Esophagus squamous epithelium (tissue), 5 donors: ENCODE results near the gene ANXA11. TPM values are rescaled to one million over a fixed set of nuclear protein-coding genes. Genes with fewer than 3 reads are reported as not detected.

ENCODE experiments used
- DNase-seq: peaks from one replicate; lab custom pipeline; 2025; lab: John Stamatoyannopoulos, UW
- H3K27ac ChIP-seq, 4 donors: fragments of 200-600 bp; sonication (generic); one replicate each; pipeline ENCODE4 v1.5.1; 2016 to 2019; ENCODE audit warnings: mild to moderate bottlenecking in 1 of 4
- H3K27me3 ChIP-seq, 4 donors: fragments of 200-600 bp; sonication (generic); 1 replicate in 3 of 4; 2 replicates in 1 of 4; pipeline versions ENCODE4 v1.5.1 to v1.6.0; 2017 to 2021; ENCODE audit warnings: antibody characterized with exemption in 1 of 4
- H3K36me3 ChIP-seq, 3 donors: fragments of 200-600 bp; sonication (generic); one replicate each; pipeline ENCODE4 v1.5.1; 2016 to 2019
- H3K4me1 ChIP-seq, 3 donors: fragments of 200-600 bp; sonication (generic); one replicate each; pipeline ENCODE4 v1.5.1; 2017 to 2019
- H3K4me3 ChIP-seq, 4 donors: fragments of 200-600 bp; sonication (generic); 1 replicate in 3 of 4; 2 replicates in 1 of 4; pipeline ENCODE4 v1.5.1; 2016 to 2019; ENCODE audit warnings: mild to moderate bottlenecking in 2 of 4, moderate library complexity in 1 of 4
- H3K9me3 ChIP-seq, 3 donors: fragments of 200-600 bp; sonication (generic); one replicate each; pipeline ENCODE4 v1.5.1; 2016 to 2019
- POLR2A ChIP-seq, 4 donors: fragments of 450-650 bp; IDR thresholded peaks; one replicate each; pipeline ENCODE4 v1.6.1; 2017; ENCODE audit warnings: antibody characterized with exemption in 4 of 4, mild to moderate bottlenecking in 4 of 4, moderate library complexity in 3 of 4
- WGBS, 2 donors: methylation state at CpG; one replicate each; pipeline ENCODE4 v1.1.5; 2018; 5-methylcytosine and 5-hydroxymethylcytosine counted together
- intact Hi-C: fragments of 100-400 bp; cut with DNase I; formaldehyde crosslinking; loops from one replicate; pipeline ENCODE4 v1.15.0; 2022
- total RNA-seq, 4 donors: library from RNA; depleted of rRNA; stranded (reverse); fragments of >200 nt; gene quantifications; one replicate each; pipeline ENCODE4 v1.1.0, GENCODE V29; 2016
- TF ChIP-seq, protein P1 (sequence below), 6 experiments: fragments of 450-650 bp in 4 of 6; fragments of 200-600 bp in 2 of 6; sonication (generic) in 2 of 6; IDR thresholded peaks; one replicate each; pipeline ENCODE4 v1.5.1; 2016 to 2019; ENCODE audit warnings: antibody characterized with exemption in 6 of 6, mild to moderate bottlenecking in 4 of 6, moderate library complexity in 4 of 6
- donor health status: DM: yes; HTN: yes; CAD: no.

Gene ANXA11
- total RNA-seq, 4 donors from 2014 or later = 131 to 243 (median 163) TPM

DNA sequence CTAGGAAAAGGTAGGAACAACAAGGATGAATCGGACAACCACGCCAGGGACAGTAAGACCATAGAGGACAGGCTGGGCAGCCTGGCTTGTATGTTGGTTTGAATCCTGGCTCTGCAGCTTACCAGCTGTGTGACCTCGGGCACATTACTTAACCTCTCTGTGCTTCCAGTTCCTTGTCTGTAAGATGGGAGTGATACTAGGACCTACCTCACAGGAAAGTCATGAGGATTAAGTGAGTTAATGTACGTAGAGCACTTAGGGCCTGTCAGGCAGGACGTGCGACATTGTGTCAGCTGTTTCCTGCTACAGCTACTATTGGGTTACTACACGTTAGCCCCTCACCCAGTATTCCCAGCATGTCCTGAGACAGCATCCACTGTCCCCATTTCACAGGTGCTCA lies 40.7 kb downstream of the ANXA11 start:
- Histone ChIP-seq H3K27me3 (no peaks in the 10 kb centered on the region), H3K27ac (peak overlapping the region; percentile 67 to 76 (median 70)), H3K36me3 (peaks cover 16 to 99% (median 23%) of the 10 kb centered on the region in 3 donors), H3K4me1 (peaks cover 29 to 88% (median 73%) of the 10 kb centered on the region in 3 donors), H3K4me3 (no peak overlapping the region), H3K9me3 (no peaks in the 10 kb centered on the region)
- DNase-seq = no peak
- TF ChIP-seq POLR2A (IDR thresholded peaks at IDR 0.05) = no peak
- TF ChIP-seq, protein P1, sequence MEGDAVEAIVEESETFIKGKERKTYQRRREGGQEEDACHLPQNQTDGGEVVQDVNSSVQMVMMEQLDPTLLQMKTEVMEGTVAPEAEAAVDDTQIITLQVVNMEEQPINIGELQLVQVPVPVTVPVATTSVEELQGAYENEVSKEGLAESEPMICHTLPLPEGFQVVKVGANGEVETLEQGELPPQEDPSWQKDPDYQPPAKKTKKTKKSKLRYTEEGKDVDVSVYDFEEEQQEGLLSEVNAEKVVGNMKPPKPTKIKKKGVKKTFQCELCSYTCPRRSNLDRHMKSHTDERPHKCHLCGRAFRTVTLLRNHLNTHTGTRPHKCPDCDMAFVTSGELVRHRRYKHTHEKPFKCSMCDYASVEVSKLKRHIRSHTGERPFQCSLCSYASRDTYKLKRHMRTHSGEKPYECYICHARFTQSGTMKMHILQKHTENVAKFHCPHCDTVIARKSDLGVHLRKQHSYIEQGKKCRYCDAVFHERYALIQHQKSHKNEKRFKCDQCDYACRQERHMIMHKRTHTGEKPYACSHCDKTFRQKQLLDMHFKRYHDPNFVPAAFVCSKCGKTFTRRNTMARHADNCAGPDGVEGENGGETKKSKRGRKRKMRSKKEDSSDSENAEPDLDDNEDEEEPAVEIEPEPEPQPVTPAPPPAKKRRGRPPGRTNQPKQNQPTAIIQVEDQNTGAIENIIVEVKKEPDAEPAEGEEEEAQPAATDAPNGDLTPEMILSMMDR (IDR thresholded peaks at IDR 0.05) = no peak
- 69 to 80% methylated on average over 4 to 6 of the region's 7 CpGs for WGBS, 2 donors
- intact Hi-C loops = no loop called here

DNA sequence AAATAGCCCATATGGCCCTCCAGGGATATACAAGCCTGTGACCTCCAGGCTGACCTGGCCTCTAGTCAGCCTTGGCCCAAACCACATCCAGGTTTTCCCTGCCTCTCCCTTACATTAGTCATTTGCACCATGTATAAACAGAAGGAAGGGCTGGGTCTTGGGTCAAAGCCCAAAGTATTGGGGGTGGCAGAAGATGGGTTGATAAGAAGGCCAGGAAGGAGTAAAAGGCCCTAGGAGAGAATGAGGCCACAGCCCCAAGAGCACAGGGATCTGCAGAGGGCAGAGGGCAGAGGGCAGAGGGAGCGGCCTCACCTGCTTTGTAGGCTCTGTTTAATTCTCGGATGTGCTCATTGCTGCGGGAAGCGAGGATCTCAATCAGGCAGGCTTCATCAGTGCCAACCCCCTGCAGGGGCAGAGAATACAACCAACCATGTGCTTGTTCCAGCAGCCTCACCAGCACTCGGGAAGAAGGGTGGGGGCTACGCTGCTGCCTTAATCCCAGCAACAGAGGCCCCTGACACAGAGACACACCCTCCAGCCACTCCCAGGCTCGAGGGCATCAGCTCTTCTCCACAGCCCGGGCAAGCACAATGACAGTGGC lies 41.5 kb downstream of the ANXA11 start:
- no peak for DNase-seq
- peaks cover 31 to 88% (median 77%) of the 10 kb centered on the region in 3 donors for H3K4me1 ChIP-seq
- TF ChIP-seq, protein P1 (IDR thresholded peaks at IDR 0.05) = no peak
- no peak for TF ChIP-seq POLR2A (IDR thresholded peaks at IDR 0.05)
- peak overlapping the region; percentile 67 to 76 (median 70) for H3K27ac ChIP-seq
- no peak overlapping the region for H3K4me3 ChIP-seq
- H3K9me3 ChIP-seq = no peaks in the 10 kb centered on the region
- intact Hi-C loops = no loop called here
- no peaks in the 10 kb centered on the region for H3K27me3 ChIP-seq
- peaks cover 16 to 99% (median 23%) of the 10 kb centered on the region in 3 donors for H3K36me3 ChIP-seq
- WGBS, 2 donors = 38% methylated on average over 2 to 8 of the region's 8 CpGs

DNA sequence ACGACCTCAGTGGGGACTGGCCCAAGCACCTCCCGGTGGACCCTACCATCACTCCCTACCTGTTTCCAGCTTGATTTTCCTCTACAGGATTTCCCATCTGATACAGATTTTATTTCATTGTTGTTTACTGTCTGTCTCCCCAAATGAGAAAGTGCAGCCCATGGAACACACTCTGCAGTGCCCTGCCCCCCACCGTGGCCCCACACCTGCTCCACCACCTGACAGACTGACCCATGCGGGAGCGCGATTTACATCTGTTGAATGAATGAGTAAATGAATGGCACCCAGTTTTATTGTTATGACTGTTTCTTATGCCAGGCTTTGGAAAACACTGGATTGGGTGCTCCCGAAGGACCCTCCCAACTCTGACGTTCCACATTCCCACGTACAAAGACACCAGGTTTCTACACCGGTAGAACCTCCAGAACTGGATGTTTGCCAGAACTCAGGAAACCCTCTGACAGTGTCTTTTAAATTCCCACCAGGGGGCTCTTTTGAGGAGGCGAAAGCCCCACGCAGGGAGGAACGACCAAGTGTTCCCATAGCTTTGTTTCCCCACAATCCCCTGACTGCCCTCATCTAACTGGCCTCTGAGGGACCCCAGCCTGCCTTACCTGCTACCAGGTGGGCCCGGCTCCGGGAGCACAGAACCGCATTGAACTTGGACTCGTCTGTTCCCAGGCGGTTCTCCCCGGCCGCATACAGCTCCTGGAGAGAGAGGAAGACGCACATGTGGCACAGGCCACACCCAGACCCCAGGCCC lies 43.8 kb downstream of the ANXA11 start:
- H3K36me3 ChIP-seq = peaks cover 31 to 99% (median 38%) of the 10 kb centered on the region in 3 donors
- no peaks in the 10 kb centered on the region for H3K9me3 ChIP-seq
- DNase-seq = no peak
- 70 to 85% methylated on average over 12 of the region's 21 CpGs for WGBS, 2 donors
- no peak overlapping the region for H3K4me3 ChIP-seq
- peak overlapping the region in 2 of 4 donors; percentile 19 to 30 for H3K27ac ChIP-seq
- TF ChIP-seq, protein P1 (IDR thresholded peaks at IDR 0.05) = peak in 1 of 6 experiments; percentile 9
- TF ChIP-seq POLR2A (IDR thresholded peaks at IDR 0.05) = no peak
- peaks cover 33 to 87% (median 68%) of the 10 kb centered on the region in 3 donors for H3K4me1 ChIP-seq
- intact Hi-C loops = no loop called here
- H3K27me3 ChIP-seq = no peaks in the 10 kb centered on the region

DNA sequence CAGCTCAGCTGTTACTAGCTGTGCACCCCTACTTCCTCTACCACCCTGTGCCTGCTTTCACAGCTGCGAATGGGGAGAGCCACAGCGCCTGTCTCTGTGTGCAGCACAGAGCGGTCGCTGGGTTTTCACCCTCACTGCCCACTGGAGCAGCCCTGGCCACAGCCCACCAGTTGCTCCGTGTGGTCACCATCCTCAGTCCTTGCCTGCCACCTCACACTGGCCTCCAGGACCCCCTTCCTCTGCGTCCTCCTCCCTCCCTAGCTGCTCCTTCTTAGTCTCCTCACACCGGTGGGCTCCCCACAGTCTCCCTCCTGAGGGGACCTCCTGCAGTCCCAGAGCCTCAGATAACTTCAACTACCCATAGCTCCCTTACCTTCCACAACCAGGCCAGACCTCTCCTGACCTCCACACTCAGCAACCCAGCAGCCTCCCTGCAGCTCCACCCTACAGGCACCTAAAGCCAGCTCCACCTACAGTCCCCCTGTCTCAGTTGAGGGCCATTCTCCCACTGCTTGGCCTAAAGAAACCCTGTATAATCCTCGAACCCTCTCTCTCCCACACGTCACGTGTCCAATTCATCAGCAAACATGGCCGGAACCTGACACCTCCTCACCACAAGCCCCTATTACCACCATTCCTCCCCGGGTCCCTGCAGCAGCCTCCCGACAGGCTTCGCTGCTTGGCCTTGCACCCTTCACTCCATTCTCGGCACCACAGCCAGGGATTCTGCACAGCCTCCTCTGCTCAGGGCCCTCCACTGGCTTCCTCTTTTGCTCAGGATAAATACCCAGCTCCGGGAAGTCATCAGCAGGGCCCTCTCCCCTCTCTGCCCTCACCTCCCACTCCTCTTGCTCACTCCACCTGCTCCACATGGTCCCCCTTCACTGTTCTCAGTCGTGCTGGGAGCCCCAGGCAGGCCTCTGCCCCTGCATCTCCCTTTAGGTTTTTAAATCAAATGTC lies 44.7 kb downstream of the ANXA11 start:
- H3K4me1 ChIP-seq = peaks cover 33 to 87% (median 68%) of the 10 kb centered on the region in 3 donors
- no peak for TF ChIP-seq POLR2A (IDR thresholded peaks at IDR 0.05)
- TF ChIP-seq, protein P1 (IDR thresholded peaks at IDR 0.05) = no peak
- no peaks in the 10 kb centered on the region for H3K9me3 ChIP-seq
- 87 to 93% methylated on average over 14 to 17 of the region's 17 CpGs for WGBS, 2 donors
- no peaks in the 10 kb centered on the region for H3K27me3 ChIP-seq
- H3K27ac ChIP-seq = peak overlapping the region in 1 of 4 donors; percentile 88
- H3K36me3 ChIP-seq = peaks cover 31 to 99% (median 43%) of the 10 kb centered on the region in 3 donors
- H3K4me3 ChIP-seq = no peak overlapping the region
- intact Hi-C loops = no loop called here
- no peak for DNase-seq
